RWPE1 (cell line): Measurements from ENCODE around the gene TOMM20.
"Not testable (repeated sequence)": the region's sequence is repeated elsewhere in the genome, so short reads cannot be mapped to it uniquely, and the experiment has no call there.

Experiments
- CTCF ChIA-PET: fragments of 350-600 bp; sonication (Branson Sonifier 250); formaldehyde crosslinking; extraction: SDS; loops from one replicate; lab custom pipeline; 2021; lab: Yijun Ruan, JAX
- POLR2A ChIA-PET: fragments of 400-600 bp; formaldehyde crosslinking; extraction: SDS; loops from one replicate; lab custom pipeline; 2020; ENCODE audit warnings: antibody characterized with exemption; ENCODE audit not compliant: low non-redundant PET; lab: Yijun Ruan, JAX
- DNase-seq: peaks from one replicate; pipeline ENCODE4 v3.0.0; 2012; ENCODE audit warnings: low spot score
- H3K27ac ChIP-seq: fragments of 450-650 bp; 2 replicates; pipeline ENCODE4 v1.5.1; 2017
- TF ChIP-seq, protein P1 (sequence below): fragments of 450-650 bp; conservative IDR thresholded peaks from 2 replicates; pipeline ENCODE4 v1.5.1; 2017; ENCODE audit warnings: low read depth, mild to moderate bottlenecking

Gene TOMM20

DNA sequence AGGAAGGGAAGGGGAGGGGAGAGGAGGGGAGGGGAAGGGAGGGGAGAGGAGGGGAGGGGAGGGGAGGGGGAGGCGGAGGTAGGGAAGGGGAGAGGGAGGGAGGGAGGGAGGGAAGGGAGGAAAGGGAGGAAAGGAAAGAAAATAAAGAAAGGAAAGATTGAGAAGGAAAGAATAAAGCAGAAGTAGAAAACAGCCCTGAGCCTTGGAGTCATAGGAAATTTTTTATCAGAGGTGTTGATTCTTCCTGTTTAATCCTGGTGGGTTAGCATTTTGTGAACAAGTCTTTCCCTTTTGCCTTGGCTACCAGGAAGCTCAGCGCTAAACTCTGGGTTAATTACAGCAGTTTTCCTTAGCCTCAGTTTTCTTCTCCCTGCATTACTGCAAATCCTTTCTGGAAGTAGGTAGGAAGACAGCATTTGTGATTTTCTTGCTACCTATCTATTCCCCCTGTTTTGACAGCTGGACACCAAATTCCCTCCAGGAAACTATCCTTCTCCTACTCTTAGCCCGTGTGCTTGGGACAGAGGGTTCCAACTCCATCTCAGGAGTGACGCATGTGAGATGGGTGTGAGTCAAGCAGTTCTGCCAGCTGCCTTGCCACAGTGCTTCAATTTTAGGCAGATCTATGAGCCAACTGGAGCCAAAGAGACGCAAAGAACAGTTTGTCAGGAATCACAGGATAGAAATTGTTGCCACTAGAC is 26.9 kb downstream of the TOMM20 start:
- POLR2A ChIA-PET, result no interaction called here
- TF ChIP-seq, protein P1, sequence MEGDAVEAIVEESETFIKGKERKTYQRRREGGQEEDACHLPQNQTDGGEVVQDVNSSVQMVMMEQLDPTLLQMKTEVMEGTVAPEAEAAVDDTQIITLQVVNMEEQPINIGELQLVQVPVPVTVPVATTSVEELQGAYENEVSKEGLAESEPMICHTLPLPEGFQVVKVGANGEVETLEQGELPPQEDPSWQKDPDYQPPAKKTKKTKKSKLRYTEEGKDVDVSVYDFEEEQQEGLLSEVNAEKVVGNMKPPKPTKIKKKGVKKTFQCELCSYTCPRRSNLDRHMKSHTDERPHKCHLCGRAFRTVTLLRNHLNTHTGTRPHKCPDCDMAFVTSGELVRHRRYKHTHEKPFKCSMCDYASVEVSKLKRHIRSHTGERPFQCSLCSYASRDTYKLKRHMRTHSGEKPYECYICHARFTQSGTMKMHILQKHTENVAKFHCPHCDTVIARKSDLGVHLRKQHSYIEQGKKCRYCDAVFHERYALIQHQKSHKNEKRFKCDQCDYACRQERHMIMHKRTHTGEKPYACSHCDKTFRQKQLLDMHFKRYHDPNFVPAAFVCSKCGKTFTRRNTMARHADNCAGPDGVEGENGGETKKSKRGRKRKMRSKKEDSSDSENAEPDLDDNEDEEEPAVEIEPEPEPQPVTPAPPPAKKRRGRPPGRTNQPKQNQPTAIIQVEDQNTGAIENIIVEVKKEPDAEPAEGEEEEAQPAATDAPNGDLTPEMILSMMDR, result no peak
- H3K27ac ChIP-seq, result no peak overlapping the region
- no peak for DNase-seq
- CTCF ChIA-PET, result interaction anchor here (0.7 kb wide), 1 partner anchor 11 kb away, joined by 3 read pairs; no protein-coding TSS in a partner anchor

DNA sequence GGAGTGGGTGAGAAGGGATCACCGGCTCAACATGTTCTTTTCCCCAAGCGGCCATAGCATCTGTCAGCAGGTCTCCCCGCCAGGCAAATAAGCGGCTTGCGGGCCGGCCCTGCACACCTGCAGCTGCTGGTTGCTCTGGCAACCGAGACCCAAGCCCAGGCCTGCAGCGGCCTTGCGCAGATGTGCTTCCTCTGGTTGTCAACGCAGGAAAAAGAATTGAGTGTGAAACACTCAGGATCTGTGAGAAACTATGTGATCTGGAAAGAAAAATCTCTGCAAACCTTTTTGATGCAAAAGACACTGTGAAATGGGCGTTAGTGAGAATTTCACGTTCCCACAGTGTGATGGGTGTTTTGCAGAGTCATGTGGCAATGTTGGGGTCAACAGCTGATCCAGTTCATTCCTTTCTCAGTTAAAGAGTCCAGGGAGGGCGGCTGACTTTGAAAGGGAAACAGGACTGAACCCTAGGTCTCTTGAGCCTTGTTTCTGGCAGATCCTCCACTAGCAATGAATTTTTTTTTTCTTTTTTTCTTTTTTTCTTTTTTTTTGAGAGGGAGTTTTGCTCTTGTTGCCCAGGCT is 28.4 kb downstream of the TOMM20 start:
- no peak for DNase-seq
- H3K27ac ChIP-seq, result 0 out of 2 replicates have a peak overlapping the region, but pooled peaks have one; percentile 6
- POLR2A ChIA-PET, result no interaction called here
- CTCF ChIA-PET, result no interaction called here
- TF ChIP-seq, protein P1, result no peak

DNA sequence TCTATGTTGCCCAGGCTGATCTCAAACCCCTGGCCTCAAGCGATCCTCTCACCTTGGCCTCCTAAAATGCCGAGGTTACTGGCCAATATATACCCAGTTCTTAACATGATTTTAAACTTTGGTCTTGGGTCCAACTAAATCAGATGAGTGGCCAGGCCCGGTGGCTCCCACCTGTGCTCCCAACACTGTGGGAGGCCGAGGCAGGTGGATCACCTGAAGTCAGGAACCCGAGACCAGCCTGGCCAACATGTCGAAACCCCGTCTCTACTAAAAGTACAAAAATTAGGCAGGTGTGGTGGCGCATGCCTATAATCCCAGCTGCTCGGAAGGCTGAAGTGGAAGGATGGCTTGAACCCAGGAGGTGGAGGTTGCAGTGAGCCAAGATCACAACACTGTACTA is 29.6 kb downstream of the TOMM20 start:
- ChIA-PET CTCF (no interaction called here), POLR2A (no interaction called here)
- DNase-seq, result no peak
- H3K27ac ChIP-seq, result no peak overlapping the region
- TF ChIP-seq, protein P1, result no peak

DNA sequence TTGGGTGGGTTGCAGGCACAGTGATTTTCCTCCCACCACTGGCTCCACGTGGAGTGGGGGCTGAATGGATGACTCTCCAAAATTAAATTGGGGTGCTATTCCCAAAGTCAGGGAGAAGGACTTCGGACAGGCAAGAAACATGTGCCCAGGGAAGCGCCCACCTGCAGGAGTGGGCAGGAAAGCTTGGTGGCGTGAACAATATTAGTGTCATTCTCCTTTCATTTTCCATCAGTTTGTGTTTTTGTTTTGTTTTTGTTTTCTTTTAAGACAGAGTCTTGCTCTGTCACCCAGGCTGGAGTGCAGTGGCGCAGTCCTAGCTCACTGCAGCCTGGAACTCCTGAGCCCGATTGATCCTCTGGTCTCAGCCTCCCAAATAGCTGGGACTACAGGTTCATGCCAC is 30.1 kb downstream of the TOMM20 start:
- no peak overlapping the region for H3K27ac ChIP-seq
- POLR2A ChIA-PET, result no interaction called here
- CTCF ChIA-PET, result no interaction called here
- TF ChIP-seq, protein P1, result no peak
- DNase-seq, result no peak

DNA sequence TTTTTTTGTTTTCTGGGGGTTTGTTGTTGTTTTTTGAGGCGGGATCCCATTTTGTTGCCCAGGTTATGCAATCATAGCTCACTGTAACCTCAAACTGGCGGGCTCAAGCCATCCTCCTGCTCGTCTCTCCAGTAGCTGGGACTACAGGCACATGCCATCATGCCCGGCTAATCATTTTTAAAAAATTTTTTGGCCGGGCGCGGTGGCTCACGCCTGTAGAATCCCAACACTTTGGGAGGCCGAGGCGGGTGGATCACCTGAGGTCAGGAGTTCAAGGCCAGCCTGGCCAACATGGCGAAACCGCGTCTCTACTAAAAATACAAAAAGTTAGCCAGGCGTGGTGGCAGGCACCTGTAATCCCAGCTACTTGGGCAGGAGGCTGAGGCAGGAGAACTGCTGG is 31.1 kb downstream of the TOMM20 start:
- CTCF ChIA-PET, result interaction anchor here (0.7 kb wide), 1 partner anchor 22 kb away, joined by 4 read pairs; no protein-coding TSS in a partner anchor
- H3K27ac ChIP-seq, DNase-seq, POLR2A ChIA-PET: not testable (repeated sequence)

DNA sequence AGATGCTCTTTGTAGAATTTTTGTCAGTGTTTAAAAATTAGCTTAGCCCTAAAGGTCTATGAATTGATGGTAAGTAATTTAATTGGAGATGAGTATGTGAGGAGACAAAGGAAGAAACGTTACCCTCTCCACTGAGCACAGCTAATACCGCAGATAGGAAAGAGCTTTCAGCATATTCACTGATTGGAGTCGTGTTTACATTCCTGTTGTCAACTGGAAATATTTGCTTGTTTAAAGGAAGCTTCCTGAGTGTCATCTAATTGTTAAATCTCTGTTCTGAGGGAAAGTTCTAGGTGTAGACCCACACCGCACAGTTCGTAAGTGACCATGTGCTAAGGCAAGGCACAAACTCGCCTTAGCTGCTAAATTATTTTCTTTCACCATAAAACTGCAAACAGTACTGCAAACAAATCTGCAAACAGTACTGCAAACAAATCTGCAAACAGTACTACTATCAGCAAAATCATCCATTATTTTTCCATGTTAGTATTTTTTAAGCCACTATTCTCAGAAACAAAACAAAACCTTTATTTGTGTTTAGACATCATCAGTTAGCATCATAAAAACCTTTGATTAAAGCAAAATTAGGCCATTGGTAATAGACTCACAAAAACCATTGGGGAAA is 32.6 kb downstream of the TOMM20 start:
- DNase-seq, result no peak
- TF ChIP-seq, protein P1, result no peak
- CTCF ChIA-PET, result interaction anchor here (0.7 to 1.1 kb wide), 5 partner anchors 9 to 263 kb away, joined by 3 to 6 read pairs (median 4); no protein-coding TSS in a partner anchor
- no peak overlapping the region for H3K27ac ChIP-seq
- POLR2A ChIA-PET, result no interaction called here
